ENCODE results near the gene INSYN1.

INSYN1 gene

GRCh38 chr15:73771385-73772045 lies 18.4 kb upstream of the INSYN1 start:
- no peak for DNase-seq

- no peak for DNase-seq
These were observed 16.9 kb upstream of the INSYN1 start for GRCh38 chr15:73770050-73770449.

GRCh38 chr15:73767806-73768501 lies 14.8 kb upstream of the INSYN1 start:
- DNase-seq, result no peak

DNA sequence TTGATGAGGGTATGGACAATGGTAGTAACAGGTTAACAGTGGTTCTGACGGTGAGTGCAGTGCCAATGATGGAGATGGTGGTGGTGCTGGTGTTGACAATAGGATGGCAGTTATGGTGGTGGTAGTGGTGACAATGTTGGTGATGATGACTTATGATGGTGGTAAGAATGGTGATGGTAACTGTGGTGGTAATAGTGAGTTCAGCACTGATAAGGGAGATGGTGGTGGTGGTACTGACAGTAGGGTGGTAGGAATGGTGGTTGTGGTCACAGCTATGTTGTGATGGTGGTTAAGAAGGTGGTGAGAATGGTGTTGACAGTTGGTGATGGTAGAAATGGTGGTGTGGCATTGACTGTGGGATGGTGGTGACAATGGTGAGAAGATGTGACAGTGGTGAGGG lies 13.4 kb upstream of the INSYN1 start:
- DNase-seq, result no peak

DNA sequence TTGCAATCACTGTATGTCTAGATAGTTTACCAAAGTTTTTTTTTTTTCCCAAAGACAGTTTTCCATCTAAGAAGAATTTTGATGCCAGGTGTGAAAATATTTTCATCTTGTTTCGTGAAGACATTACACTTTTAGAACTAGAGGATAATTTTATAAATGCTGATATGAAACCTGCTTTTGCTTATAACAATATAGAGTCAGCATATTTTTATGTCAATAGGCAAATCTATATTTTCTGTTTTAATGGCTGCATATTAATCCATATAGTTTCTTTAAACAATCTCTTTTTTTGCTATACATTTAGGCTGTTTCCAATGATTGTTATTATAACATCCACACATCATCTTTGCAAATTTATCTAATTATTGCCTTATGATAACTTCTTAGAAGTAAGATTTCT lies 12.6 kb upstream of the INSYN1 start:
- no peak for DNase-seq

DNA sequence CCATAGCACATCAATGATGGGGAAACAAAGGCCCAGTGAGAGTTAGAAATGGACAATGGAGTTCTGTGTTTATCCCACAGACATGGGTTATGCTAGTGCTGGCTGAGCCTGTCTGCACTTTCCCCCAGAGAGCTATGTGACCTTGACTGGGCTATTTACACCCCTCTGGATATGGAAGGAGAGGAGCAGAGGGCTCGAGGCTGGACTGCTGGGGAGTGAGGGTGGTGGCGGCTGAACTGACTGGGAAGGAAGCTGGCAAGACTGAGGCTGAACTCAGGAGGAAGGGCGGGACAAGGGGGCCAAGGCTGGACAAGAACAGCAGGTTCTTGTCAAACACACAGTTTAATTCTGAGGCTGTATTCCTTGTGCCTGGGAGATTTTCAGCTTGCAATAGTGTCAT lies 10.8 kb upstream of the INSYN1 start:
- DNase-seq, result no peak

GRCh38 chr15:73760330-73761329 lies 7.5 kb upstream of the INSYN1 start:
- DNase-seq, result no peak

DNA sequence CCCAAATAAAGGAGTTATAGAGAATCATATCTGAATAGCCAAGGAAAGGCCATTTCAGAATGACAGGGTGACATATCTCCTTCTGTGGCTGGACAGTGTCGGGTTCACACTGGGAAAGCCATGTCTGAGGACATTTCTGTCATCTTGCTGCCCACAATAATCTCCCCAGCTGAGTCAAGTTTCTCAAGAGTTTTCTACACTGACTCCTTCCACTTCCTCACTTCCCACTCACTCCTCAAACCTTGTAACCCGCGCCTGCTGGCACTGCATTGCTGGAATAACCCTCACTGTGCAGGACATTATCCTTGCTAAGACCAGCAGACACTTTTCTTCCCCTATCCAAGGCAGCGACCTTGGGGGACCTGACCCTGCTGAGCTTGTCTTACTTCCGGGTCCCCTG lies 5.3 kb upstream of the INSYN1 start:
- DNase-seq, result no peak

GRCh38 chr15:73757571-73757970 lies 4.4 kb upstream of the INSYN1 start:
- no peak for DNase-seq

DNA sequence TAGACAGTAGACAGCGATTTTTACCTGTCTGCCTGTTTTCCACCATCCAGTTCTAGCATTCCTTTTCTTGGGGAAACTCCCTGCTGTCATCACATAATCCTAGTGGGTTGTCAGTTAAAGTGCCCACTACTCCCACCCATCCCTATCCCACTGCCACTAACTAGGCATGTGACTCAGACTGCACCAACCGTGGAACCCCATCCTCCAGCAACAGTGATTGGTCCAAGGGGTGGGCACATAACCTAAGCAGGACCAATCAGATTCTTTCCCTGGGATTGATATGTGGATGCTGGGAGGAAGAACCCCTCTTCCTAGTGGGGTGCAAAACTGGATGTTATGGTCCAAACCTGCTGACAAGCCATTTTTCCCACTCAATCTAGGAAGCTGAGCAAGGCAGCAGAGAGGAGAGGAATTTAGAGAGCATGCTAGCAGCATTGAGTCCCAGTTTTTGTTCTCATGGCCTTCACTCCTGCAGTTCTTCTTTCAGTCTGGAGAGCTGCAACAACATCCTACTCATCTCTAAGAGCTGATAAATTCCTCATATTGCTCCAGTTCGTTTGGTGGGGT lies 3.9 kb upstream of the INSYN1 start:
- DNase-seq, result no peak

DNA sequence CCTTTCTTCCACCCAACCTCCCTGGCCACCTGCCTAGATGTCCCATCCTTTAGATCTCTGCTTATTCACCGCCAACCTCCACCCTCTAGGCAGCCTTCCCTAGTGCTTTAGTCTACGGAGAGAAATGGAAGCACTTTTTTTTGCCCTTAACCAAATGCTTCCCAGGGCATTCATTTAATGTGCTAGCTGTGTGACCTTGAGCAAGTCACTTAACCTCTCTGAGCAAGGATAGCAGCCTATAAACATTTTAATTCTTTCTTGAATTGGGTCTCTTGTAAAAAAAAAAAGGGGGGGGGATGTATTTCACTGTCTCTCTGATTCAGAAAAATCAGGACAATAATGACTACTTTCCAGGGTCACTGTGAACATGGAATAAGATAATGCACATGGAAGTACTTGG lies 3.2 kb upstream of the INSYN1 start:
- DNase-seq, result no peak

GRCh38 chr15:73755946-73756345 lies 2.8 kb upstream of the INSYN1 start:
- DNase-seq, result no peak

GRCh38 chr15:73755481-73755880 lies 2.3 kb upstream of the INSYN1 start:
- no peak for DNase-seq

- DNase-seq, result no peak
These were observed 1.3 kb upstream of the INSYN1 start for GRCh38 chr15:73754461-73754860.

DNA sequence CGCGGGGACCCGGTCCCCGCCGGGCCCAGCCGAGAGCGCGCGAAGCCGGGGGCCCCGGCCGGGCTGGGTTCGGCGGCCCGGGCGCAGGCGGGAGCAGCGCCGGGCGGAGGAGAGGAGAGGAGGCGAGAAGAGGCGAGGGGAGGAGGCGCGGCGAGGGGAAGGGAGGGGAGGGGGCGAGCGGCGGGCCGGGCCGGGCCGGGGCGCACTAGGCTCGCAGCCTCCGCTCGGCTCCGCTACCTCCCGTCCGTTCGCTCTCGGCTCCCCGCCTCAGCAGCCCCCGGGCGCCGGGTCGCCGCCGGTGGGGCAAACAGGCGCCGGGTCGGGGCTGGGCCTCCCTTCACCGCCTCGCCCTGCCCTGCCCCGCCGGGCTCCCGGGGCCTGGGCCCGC lies 351 bp downstream of the INSYN1 start:
- no peak for DNase-seq

DNA sequence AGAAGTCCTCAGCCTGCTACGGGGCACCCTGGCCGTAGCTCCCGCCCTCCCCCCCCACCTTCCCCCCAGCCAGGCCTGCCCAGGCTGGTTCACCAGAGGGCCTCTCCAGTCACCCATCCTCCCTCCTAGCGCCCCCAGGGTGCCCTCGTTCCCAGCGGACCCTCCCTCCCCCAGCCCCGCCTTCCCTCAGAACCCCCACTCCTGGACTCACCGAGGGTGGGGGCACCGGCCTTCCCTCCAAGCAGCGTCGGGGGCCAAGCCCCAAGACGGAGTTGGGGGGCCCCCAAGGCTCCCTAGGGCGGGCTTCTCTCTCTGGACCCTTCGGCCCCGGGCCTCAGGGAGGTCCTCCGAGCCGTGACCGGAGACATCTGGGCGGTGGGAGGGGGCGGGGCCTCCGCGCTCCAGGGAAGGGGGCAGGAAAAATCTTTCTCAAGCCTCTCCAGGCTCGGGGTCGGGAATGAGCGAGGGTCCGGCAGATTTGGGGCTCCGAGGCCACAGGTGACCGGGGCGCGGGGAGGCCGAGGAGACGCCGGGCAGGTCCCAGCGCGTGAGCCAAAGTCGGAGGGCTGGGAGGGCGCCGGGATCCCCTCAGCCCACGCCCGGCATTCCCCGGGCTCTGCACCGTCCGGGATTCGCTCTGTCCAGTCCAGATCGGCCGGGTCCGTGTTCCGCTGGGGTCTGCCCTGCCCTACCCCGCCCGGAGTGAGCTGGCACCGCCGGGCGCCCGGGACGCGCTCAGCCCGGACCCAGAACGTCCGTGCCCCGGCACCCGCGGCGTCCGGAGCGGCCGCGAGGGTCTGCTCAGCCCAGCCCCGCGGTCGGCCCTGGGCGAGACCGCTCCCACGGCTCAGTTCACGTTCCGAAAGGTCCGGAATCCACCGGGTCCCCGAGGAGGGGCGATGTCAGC lies 999 bp downstream of the INSYN1 start:
- no peak for DNase-seq

DNA sequence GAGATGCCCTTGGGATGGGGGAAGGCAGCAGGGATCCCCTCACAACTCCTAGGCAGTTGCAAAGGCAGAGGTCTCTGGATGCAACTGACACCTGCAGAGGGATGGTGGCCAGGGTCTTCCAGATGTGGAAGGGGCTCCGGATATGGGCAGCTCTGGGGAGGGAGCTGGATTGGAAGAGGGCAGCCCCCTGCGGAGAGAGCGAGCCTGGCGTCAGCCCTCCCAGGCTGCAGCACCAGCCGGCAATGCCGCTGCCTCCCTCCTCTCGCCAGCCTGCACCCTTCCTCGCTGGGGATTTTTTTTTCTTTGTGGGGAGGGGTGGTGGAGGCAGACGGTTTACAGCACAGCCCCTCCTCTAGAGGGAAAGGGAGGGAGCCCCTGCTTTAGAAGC lies 1.6 kb downstream of the INSYN1 start:
- no peak for DNase-seq

GRCh38 chr15:73750951-73751350 lies 2.2 kb downstream of the INSYN1 start:
- DNase-seq, result no peak

DNA sequence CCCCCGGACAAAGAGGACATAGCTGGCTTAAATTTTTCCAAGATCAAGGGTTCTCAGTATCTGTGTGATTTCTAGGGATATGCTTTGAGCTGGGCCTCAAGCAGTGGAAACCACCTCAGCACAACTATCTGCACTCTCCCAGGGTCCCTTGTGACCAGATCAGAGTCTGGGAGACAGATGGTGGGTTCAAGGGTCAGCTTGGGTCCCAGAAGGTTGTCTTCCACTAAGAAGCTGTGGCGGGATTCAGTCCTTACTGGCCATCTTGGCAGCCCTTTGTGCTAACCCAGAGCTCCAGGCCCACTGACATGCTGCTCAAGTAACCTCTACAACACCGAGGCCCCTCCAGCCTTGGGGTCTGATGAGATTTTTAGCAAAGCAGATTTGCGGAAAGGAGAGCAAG lies 2.7 kb downstream of the INSYN1 start:
- DNase-seq, result no peak

DNA sequence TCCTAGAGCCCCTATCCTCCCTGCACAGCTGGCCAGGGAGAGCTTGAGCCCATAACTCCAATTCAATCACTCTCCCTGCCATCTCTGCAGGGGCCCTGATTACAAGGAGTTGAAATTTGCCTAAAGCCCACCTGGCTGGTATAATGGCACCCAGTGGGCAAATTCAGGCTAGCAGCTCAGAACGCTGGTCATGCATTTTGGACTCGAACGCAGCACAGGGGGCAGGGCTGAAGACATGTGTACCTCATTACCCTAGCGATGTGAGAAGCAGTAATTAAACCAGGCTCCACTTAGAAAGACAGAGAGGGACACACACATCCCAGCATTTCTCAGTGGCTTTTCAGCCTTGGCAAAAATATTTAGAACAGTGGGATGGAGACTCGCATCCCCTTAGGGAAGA lies 3.2 kb downstream of the INSYN1 start:
- DNase-seq, result no peak

GRCh38 chr15:73749533-73749932 lies 3.6 kb downstream of the INSYN1 start:
- DNase-seq, result no peak

GRCh38 chr15:73748730-73749129 lies 4.4 kb downstream of the INSYN1 start:
- no peak for DNase-seq
